ENCODE data around the gene SNX11. TPM values are rescaled to one million over a fixed set of nuclear protein-coding genes. Genes with fewer than 3 reads are reported as not detected.

Gene SNX11
- total RNA-seq, 1 donor from 2014 or later, result 44.0 TPM

DNA sequence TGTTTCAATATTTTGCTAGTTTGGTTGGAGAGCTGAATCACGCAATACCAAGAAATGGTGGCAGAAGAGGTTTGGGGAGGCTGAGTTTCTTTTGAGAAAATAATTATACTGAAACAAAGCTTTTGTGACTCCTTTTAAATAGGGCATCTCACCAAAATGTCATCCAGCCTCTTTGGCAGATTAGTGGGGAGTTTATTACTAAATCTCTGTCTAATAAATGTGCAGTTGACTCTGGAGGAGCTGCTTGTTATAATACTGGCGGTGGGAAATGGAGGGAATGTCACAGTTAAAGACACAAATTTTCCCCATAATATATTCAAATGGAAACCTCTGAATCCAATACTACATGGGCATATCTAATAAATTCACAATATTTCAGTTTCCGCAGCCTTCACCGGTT is 44.7 kb downstream of the SNX11 start:
- peaks cover 16% of the 10 kb centered on the region for H3K4me1 Mint-ChIP-seq (ENCODE audit: low read depth, unreplicated experiment)
- H3K9me3 Mint-ChIP-seq (ENCODE audit: unreplicated experiment), result peaks cover 2% of the 10 kb centered on the region
- no peaks in the 10 kb centered on the region for H3K36me3 Mint-ChIP-seq (ENCODE audit: unreplicated experiment)
- H3K4me3 Mint-ChIP-seq (ENCODE audit: unreplicated experiment), result no peak overlapping the region
- H3K27me3 Mint-ChIP-seq (ENCODE audit: unreplicated experiment), result peaks cover 5% of the 10 kb centered on the region
- TF ChIP-seq, protein P1, sequence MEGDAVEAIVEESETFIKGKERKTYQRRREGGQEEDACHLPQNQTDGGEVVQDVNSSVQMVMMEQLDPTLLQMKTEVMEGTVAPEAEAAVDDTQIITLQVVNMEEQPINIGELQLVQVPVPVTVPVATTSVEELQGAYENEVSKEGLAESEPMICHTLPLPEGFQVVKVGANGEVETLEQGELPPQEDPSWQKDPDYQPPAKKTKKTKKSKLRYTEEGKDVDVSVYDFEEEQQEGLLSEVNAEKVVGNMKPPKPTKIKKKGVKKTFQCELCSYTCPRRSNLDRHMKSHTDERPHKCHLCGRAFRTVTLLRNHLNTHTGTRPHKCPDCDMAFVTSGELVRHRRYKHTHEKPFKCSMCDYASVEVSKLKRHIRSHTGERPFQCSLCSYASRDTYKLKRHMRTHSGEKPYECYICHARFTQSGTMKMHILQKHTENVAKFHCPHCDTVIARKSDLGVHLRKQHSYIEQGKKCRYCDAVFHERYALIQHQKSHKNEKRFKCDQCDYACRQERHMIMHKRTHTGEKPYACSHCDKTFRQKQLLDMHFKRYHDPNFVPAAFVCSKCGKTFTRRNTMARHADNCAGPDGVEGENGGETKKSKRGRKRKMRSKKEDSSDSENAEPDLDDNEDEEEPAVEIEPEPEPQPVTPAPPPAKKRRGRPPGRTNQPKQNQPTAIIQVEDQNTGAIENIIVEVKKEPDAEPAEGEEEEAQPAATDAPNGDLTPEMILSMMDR (IDR thresholded peaks at IDR 0.05; ENCODE audit: partially characterized antibody, unreplicated experiment), result no peak
- DNase-seq, result no peak
- no peak overlapping the region for H3K27ac Mint-ChIP-seq (ENCODE audit: unreplicated experiment)

DNA sequence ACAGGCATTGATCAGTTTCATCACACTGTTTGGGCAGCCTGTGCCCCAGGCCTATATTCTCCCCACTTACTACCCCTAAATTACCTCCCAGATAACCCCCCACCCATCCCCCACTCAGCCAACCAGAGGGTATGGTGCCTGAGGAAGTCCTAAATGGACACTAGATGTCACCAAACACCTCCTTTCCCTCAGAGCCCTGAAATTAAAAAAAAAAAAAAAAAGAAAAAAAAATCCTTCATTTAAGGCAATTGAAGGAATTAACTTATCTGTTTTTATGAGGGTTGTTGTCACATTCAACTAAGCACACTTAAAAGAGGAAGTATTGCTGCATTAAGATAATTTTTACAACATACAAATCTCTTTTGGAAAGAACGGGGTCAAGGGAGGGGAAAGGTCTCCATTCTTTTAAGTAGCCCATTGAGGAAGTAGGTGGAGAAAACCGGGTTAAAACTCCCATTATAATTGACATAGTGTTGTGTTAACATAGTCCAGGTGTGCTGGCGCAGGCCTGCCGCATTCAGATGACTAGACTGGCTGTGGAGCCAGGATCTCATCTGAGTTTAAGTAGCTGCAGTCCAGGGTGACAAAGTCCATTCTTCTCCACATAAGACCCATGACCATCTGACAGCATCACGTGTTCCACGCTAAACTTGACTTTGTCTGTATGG is 46.3 kb downstream of the SNX11 start:
- peaks cover 1% of the 10 kb centered on the region for H3K27me3 Mint-ChIP-seq (ENCODE audit: unreplicated experiment)
- TF ChIP-seq, protein P1 (IDR thresholded peaks at IDR 0.05; ENCODE audit: partially characterized antibody, unreplicated experiment), result peak; percentile 39
- no peaks in the 10 kb centered on the region for H3K36me3 Mint-ChIP-seq (ENCODE audit: unreplicated experiment)
- H3K4me1 Mint-ChIP-seq (ENCODE audit: low read depth, unreplicated experiment), result peaks cover 8% of the 10 kb centered on the region
- peaks cover 2% of the 10 kb centered on the region for H3K9me3 Mint-ChIP-seq (ENCODE audit: unreplicated experiment)
- peak; percentile 42 for DNase-seq
- no peak overlapping the region for H3K27ac Mint-ChIP-seq (ENCODE audit: unreplicated experiment)
- H3K4me3 Mint-ChIP-seq (ENCODE audit: unreplicated experiment), result no peak overlapping the region

DNA sequence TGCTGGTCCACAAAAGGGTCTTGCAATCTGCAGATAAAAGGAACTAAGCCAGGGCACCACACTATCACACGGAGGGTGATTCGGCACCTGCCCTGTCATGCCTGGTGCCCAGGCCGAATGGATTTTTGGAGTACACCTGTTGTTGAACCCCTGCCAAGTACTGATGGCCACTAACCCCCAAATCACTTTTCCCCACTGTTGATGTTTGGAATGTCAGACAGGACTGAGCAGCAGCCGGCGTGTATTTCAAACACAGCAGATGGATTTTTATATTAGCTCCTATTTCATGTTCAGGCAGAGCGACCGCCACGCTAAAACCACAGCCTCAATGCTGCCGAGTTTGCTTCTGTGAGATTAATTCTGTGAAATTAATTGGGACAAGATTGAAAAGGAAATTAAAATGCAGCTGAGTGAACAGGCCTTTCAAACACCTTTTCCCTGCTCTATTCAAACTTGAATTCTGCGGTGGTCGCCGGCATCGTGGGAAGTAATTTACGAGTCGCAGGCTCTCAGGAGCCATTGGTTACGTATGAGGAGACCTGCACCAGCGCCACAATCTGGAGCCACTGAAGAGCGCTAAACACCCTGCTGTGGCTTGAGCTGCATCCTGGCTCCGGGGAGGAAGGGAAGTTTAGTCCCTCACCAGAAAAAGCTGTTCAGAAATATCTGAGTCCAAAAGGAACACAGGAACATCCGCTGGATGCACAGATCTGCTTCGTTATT is 48.5 kb downstream of the SNX11 start:
- Mint-ChIP-seq H3K27me3 (ENCODE audit: unreplicated experiment) (no peaks in the 10 kb centered on the region), H3K4me1 (ENCODE audit: low read depth, unreplicated experiment) (peaks cover 6% of the 10 kb centered on the region)

DNA sequence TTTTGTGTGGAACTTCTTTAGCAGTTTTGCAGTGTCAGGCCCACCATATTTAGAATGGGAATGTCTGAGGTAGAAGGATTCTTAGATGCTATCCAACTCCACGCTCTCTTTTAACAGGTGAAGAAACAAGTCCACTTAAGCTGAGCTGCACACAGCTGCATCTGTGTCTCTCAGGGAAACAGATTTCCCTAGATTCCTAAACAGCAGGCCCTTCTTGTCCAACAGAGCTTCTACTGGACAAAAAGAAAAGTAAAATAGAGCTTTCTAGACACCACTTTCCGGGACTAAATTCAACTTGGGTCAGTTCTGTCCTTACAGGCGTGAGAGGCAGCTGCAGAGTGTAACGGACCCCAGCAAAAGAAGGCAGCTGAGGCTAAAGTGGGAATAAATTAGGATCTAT is 51.7 kb downstream of the SNX11 start:
- H3K4me3 Mint-ChIP-seq (ENCODE audit: unreplicated experiment), result no peak overlapping the region
- no peaks in the 10 kb centered on the region for H3K36me3 Mint-ChIP-seq (ENCODE audit: unreplicated experiment)
- TF ChIP-seq, protein P1 (IDR thresholded peaks at IDR 0.05; ENCODE audit: partially characterized antibody, unreplicated experiment), result no peak
- H3K9me3 Mint-ChIP-seq (ENCODE audit: unreplicated experiment), result no peaks in the 10 kb centered on the region
- peak overlapping the region; percentile 33 for H3K27ac Mint-ChIP-seq (ENCODE audit: unreplicated experiment)
- H3K27me3 Mint-ChIP-seq (ENCODE audit: unreplicated experiment), result no peaks in the 10 kb centered on the region
- DNase-seq, result no peak
- peaks cover 12% of the 10 kb centered on the region for H3K4me1 Mint-ChIP-seq (ENCODE audit: low read depth, unreplicated experiment)

More for the DNA sequence above, 48.5 kb downstream of the SNX11 start:
- Mint-ChIP-seq H3K36me3 (ENCODE audit: unreplicated experiment) (no peaks in the 10 kb centered on the region), H3K4me3 (ENCODE audit: unreplicated experiment) (no peak overlapping the region), H3K27ac (ENCODE audit: unreplicated experiment) (no peak overlapping the region), H3K9me3 (ENCODE audit: unreplicated experiment) (peaks cover 2% of the 10 kb centered on the region)
- TF ChIP-seq, protein P1 (IDR thresholded peaks at IDR 0.05; ENCODE audit: partially characterized antibody, unreplicated experiment), result no peak
- no peak for DNase-seq
